Activated T-cell treated with anti-CD3 and anti-CD28 coated beads, Interleukin-2, amount 50 U/mL, for 4 hours (primary cell): Measurements from ENCODE around the gene DSTN. TPM values are rescaled to one million over a fixed set of nuclear protein-coding genes. Genes with fewer than 3 reads are reported as not detected.

Experiments used
- ATAC-seq, 2 donors: fragments of 200-7000 bp; cut with Tn5 transposase; one replicate each; pipeline ENCODE4 v1.10.0; 2021
- DNase-seq: peaks from one replicate; pipeline ENCODE4 v3.0.0-alpha.2; 2020
- H3K27me3 Mint-ChIP-seq: one replicate; pipeline ENCODE4 v1.8.0; 2021; ENCODE audit warnings: low read depth, mixed read lengths
- H3K36me3 Mint-ChIP-seq: one replicate; pipeline ENCODE4 v1.8.0; 2022; ENCODE audit warnings: mixed read lengths; ENCODE audit not compliant: insufficient read depth
- H3K4me1 Mint-ChIP-seq: one replicate; pipeline ENCODE4 v1.8.0; 2021; ENCODE audit warnings: low read depth, mixed read lengths
- H3K4me3 Mint-ChIP-seq: one replicate; pipeline ENCODE4 v1.8.0; 2021; ENCODE audit warnings: mild to moderate bottlenecking, moderate library complexity, mixed read lengths
- H3K9me3 Mint-ChIP-seq: one replicate; pipeline ENCODE4 v1.8.0; 2021; ENCODE audit warnings: mixed read lengths
- total RNA-seq, 3 donors: library from RNA; stranded (reverse); gene quantifications; one replicate each; pipeline ENCODE4 v1.2.1, GENCODE V29; 2021

Gene DSTN
- total RNA-seq, 3 donors from 2014 or later: 55.0 to 70.3 (median 63.6) TPM

DNA sequence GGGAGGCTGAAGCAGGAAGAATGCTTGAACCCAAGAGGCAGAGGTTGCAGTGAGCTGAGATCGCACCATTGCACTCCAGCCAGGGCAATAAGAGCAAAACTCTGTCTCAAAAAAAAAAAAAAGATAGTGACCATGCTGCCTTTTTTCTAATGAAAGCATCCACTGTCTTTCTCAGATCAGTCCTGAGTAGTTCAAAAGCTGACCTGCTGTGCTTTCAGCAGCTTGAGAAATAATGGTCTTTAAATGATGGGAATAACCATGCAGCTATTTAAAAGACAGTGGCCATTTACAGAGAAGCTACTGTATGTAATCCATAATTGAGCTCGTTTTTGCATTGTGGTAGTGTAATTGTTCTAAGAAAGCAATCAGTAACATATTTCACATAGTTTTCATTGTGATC, 36.1 kb downstream of the DSTN start:
- ATAC-seq: no peak
- no peaks in the 10 kb centered on the region for H3K27me3 Mint-ChIP-seq
- peaks cover 26% of the 10 kb centered on the region for H3K4me1 Mint-ChIP-seq
- peaks cover 24% of the 10 kb centered on the region for H3K36me3 Mint-ChIP-seq
- no peak overlapping the region for H3K4me3 Mint-ChIP-seq
- H3K9me3 Mint-ChIP-seq: no peaks in the 10 kb centered on the region
- no peak for DNase-seq

DNA sequence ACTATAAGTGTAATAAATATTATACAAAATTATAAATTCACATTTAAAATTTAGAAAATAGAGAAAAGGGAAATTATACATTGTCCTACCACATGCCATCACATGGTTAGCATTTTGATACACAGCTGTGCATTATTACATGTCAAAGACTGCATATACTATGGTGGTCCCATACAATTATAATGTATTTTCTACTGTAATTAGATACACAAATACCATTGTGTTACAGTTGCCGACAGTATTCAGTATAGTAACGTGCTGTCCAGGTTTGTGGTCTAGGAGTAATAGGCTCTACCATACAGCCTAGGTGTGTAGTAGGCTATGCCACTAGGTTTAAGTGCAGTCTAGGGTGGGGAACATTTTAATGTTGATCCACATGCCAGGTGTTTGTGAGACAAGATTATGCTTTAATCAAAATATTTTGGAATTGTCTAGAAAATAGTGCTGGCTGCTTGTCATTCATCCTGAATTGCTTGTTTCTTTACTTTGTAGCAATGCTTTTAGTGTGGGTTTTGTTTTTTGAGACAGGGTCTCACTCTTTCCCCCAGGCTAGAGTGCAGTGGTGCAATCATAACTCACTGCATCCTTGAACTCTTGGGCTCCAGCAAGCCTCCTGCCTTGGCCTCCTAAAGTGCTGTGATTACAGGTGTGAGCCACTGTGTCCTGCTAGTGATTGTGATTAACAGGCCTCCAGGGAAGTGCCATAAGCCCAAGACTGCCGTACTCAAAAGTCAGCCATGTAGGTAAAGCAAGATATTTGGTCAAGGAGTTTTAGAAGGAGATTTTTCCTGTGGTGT, 39.0 kb downstream of the DSTN start:
- peaks cover 40% of the 10 kb centered on the region for H3K4me1 Mint-ChIP-seq
- ATAC-seq (no peak), DNase-seq (no peak)
- H3K27me3 Mint-ChIP-seq: no peaks in the 10 kb centered on the region
- peaks cover 15% of the 10 kb centered on the region for H3K36me3 Mint-ChIP-seq
- no peak overlapping the region for H3K4me3 Mint-ChIP-seq
- no peaks in the 10 kb centered on the region for H3K9me3 Mint-ChIP-seq

DNA sequence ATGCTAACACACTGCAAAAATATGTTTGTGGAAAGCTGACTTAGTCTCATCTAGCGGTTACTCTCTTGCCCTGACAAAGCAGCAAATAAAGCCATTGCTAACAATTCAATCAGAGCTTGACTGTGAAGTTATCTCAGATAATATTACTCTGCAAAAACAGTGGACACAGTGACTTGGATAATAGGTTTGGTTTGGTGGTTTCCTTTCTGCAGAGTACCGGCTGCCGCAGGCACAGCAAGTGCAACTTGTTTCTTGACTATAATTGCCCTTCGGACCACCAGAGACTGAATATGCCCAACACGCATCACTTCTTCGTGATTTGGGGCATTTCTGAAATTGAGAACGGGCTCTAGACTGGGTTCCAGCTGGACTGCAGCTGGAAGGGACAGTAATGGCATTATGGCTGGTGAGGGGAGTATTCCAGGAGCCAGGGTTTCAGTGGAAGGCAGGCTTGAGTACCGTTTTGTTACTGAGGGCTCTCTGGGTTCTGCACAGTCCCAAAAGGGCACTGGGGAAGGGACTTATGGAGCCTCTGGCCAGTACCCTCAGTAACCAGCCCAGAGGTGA, 40.0 kb downstream of the DSTN start:
- DNase-seq (no peak), ATAC-seq (no peak)
- H3K4me3 Mint-ChIP-seq: no peak overlapping the region

GRCh38 chr20:17610566-17611289, 40.9 kb downstream of the DSTN start:
- Mint-ChIP-seq H3K27me3 (no peaks in the 10 kb centered on the region), H3K36me3 (peaks cover 5% of the 10 kb centered on the region), H3K4me1 (peaks cover 41% of the 10 kb centered on the region), H3K9me3 (no peaks in the 10 kb centered on the region), H3K4me3 (peak overlapping the region; percentile 49)
- DNase-seq: peak; percentile 43
- peak; percentile 51 to 62 for ATAC-seq

More for the DNA sequence above, 40.0 kb downstream of the DSTN start:
- H3K9me3 Mint-ChIP-seq: no peaks in the 10 kb centered on the region
- H3K4me1 Mint-ChIP-seq: peaks cover 41% of the 10 kb centered on the region
- H3K36me3 Mint-ChIP-seq: peaks cover 8% of the 10 kb centered on the region
- no peaks in the 10 kb centered on the region for H3K27me3 Mint-ChIP-seq

DNA sequence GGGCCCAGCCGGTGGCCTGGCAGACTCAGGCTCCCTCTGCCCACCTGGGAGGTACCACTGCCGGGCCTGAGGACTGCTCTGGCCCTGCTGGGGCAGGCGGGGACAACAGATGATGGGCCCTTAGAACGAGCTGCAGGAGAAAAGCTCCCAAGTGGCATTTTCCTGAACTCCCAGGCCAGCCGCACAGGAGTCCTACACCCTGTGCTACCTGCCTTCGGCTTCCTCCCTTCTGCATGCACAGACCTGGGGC, 41.3 kb downstream of the DSTN start:
- DNase-seq: no peak
- no peaks in the 10 kb centered on the region for H3K9me3 Mint-ChIP-seq
- peaks cover 41% of the 10 kb centered on the region for H3K4me1 Mint-ChIP-seq
- peaks cover 5% of the 10 kb centered on the region for H3K36me3 Mint-ChIP-seq
- H3K27me3 Mint-ChIP-seq: no peaks in the 10 kb centered on the region
- H3K4me3 Mint-ChIP-seq: peak overlapping the region; percentile 49
- peak; percentile 38 to 41 for ATAC-seq

DNA sequence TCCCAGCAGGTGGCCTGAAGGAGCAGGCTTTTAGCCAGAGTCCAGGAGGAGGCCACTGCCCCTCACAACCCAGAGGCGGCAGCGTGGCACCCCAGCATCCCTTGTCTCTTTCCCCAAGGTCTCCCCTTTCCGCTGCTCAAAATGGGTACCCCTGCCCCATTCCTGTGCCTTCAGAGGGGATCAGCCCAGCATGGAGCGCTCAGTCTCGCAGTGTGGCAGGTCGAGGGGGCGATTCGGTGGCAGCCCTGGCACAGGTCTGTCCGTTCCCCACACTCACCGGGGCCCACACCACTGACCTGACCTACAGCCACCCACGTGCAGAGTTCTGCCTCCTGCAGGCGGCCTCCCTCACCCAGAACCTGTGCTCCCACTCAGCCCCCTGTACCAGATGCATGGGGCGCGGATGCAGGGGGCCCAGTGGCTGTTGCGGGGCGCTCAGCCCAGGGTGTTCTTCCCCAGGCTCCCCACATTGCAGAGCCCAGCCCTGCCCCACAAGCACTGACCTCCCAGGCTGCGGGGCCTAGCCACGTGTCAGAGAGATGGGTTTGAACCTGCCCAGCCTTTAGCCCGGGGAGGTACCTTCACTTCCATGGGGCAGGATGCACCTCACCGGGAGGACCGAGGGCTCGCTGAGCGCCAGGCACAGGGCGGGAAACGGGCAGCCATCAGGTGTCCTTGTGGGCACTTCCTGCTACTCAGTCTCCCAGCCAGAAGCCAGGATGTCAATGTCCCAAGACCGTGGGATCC, 41.8 kb downstream of the DSTN start:
- H3K9me3 Mint-ChIP-seq: no peaks in the 10 kb centered on the region
- H3K27me3 Mint-ChIP-seq: no peaks in the 10 kb centered on the region
- no peak for DNase-seq
- peak overlapping the region; percentile 49 for H3K4me3 Mint-ChIP-seq
- ATAC-seq: no peak
- H3K36me3 Mint-ChIP-seq: peaks cover 5% of the 10 kb centered on the region
- peaks cover 41% of the 10 kb centered on the region for H3K4me1 Mint-ChIP-seq

DNA sequence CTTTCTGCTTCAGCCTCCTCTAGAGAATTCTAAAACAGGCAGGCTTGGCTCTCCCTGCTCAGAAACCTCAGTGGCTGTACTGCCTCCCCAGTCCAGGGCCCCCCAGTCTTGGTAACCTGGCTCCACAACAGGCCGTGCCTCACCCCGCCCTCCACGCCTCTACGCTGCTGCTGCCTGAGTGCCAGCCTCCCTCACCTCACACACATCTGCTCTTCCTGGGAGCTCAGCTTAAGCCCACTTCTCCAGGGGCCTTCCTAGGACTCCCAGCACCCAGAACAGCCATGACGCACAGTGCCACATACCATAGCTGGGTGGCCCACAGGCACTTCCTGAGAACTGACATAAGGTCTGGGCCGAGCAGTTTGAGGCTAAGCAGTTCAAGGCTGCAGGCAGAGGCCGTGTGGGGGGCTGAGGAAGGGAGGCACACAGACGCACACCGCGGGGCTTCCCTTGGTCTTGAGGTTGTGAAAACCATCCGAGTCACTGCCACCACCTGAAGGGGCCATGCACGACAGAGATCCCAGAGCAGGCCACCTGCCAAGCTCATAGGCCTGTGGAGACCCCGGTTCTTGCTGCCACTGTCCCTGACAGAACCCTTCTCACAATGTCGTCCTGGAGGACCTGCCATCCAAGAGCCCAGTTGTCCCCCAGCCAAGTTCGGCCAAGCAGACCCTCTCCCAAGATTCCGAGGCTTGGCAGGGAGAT, 42.6 kb downstream of the DSTN start:
- Mint-ChIP-seq H3K36me3 (peaks cover 5% of the 10 kb centered on the region), H3K4me1 (peaks cover 41% of the 10 kb centered on the region), H3K4me3 (peak overlapping the region; percentile 67), H3K9me3 (no peaks in the 10 kb centered on the region), H3K27me3 (no peaks in the 10 kb centered on the region)
- DNase-seq (no peak), ATAC-seq (peak; percentile 60 to 71)

- Mint-ChIP-seq H3K27me3 (no peaks in the 10 kb centered on the region), H3K9me3 (no peaks in the 10 kb centered on the region), H3K4me3 (no peak overlapping the region), H3K36me3 (peaks cover 2% of the 10 kb centered on the region), H3K4me1 (peaks cover 41% of the 10 kb centered on the region)
- ATAC-seq: no peak
- no peak for DNase-seq
Measured at GRCh38 chr20:17612992-17613327, 43.1 kb downstream of the DSTN start.

GRCh38 chr20:17613328-17614175, 43.7 kb downstream of the DSTN start:
- peaks cover 41% of the 10 kb centered on the region for H3K4me1 Mint-ChIP-seq

GRCh38 chr20:17614176-17614811, 44.4 kb downstream of the DSTN start:
- no peaks in the 10 kb centered on the region for H3K27me3 Mint-ChIP-seq
- no peak for ATAC-seq
- no peak overlapping the region for H3K4me3 Mint-ChIP-seq
- DNase-seq: no peak
- peaks cover 3% of the 10 kb centered on the region for H3K36me3 Mint-ChIP-seq
- peaks cover 36% of the 10 kb centered on the region for H3K4me1 Mint-ChIP-seq
- no peaks in the 10 kb centered on the region for H3K9me3 Mint-ChIP-seq

More at GRCh38 chr20:17613328-17614175, 43.7 kb downstream of the DSTN start:
- DNase-seq (no peak), ATAC-seq (no peak)
- Mint-ChIP-seq H3K4me3 (no peak overlapping the region), H3K27me3 (no peaks in the 10 kb centered on the region), H3K9me3 (no peaks in the 10 kb centered on the region), H3K36me3 (peaks cover 3% of the 10 kb centered on the region)

DNA sequence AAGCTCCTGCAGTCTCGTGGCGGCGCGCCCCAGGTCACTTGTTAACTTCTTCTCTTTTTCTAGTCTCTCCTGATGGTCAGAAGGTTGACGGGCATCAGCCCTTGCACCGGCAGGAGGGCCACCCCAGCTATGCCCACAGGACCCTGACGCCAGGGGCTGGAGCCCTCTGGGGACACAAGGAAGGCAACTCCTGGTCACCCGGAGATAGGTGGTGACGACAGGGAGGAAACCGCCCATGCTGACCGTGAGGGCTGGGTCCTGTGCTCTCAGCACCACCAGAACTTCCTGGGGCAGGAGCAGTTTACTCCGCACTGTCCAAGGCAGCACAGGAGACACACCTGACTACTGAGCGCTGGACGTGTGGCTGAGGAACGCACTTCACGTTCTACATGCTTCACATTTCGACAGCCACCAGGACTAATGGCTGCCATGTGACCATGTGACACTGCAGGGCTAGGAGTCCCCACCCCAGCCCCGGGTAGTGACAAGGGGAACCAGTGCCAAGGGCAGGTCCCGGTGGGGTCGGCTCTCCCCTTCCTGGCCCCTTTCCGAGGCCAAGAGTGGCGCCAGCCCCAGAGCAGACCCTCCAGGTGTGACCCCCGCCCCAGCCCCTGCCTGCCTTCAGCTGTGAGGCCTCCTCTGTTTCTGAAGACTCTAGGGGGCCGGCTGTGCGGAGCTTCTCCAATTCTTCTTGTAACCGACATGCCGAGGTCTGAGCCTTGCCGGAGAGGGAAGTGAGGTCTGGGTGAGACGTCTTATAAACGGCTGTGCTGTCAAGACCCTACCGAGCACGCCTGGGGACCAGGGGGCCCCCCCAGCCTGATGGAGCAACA, 45.2 kb downstream of the DSTN start:
- DNase-seq (no peak), ATAC-seq (no peak)
- no peaks in the 10 kb centered on the region for H3K27me3 Mint-ChIP-seq
- no peaks in the 10 kb centered on the region for H3K9me3 Mint-ChIP-seq
- H3K4me3 Mint-ChIP-seq: no peak overlapping the region
- peaks cover 5% of the 10 kb centered on the region for H3K36me3 Mint-ChIP-seq
- H3K4me1 Mint-ChIP-seq: peaks cover 28% of the 10 kb centered on the region

DNA sequence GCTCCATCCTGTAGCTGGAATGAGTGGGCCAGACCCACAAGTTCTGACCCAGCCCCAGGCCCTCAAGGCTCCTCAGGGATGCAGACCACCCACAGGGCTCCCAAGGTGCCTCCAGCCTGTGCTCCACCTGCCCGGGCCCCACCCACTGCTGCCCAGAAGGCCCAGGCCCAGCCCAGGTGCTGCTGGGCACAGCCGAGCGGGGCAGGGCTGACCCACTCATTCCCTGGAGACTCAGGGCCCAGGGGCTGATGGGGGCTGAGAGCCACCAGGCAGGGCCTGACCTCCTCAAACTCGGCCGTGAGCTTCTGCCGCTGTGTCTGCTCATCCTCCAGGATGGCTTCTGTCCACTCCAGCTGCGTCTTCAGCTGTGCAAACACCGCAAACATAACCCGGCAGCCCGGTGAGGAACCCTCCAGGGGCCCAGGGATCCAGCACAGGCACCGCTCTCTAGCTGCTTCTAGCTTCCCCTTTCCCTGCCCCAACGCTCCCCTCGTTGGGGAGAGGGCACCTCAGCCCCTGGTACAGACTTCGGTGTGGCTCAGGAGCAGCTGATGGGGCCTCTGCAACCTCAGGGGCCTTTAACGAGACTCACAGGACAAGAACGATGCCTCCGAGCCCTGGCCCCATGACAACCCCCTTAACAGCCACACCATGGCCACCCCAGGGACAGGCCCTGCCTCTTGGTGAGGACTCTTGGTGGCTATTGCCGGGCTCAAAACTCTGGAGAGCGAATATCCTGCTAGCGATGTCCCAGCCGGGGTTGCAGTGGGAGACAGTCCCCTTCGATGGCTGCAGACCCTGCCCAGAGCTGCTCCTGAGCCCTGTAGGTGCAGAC, 46.0 kb downstream of the DSTN start:
- ATAC-seq: no peak
- no peaks in the 10 kb centered on the region for H3K27me3 Mint-ChIP-seq

More for the DNA sequence above, 46.0 kb downstream of the DSTN start:
- Mint-ChIP-seq H3K4me1 (peaks cover 20% of the 10 kb centered on the region), H3K4me3 (no peak overlapping the region), H3K9me3 (no peaks in the 10 kb centered on the region), H3K36me3 (peaks cover 7% of the 10 kb centered on the region)
- no peak for DNase-seq
